HK-2 (cell line): ENCODE measurements around the gene GARIN5B.
"Not testable (repeated sequence)": the region's sequence is repeated elsewhere in the genome, so short reads cannot be mapped to it uniquely, and the experiment has no call there.

Experiments used
- DNase-seq: peaks from one replicate; pipeline ENCODE4 v3.0.0-alpha.2; 2018; ENCODE audit not compliant: unreplicated experiment

The GARIN5B gene

GRCh38 chr19:55348317-55349034, 14.6 kb downstream of the GARIN5B start:
- DNase-seq = no peak

GRCh38 chr19:55347442-55348009, 15.5 kb downstream of the GARIN5B start:
- no peak for DNase-seq

- no peak for DNase-seq
Observed at GRCh38 chr19:55346725-55347441, 16.2 kb downstream of the GARIN5B start.

GRCh38 chr19:55345818-55346724, 17.0 kb downstream of the GARIN5B start:
- DNase-seq = no peak

- DNase-seq = no peak
Observed at GRCh38 chr19:55345101-55345817, 17.8 kb downstream of the GARIN5B start.

GRCh38 chr19:55344444-55344843, 18.6 kb downstream of the GARIN5B start:
- DNase-seq = no peak

- no peak for DNase-seq
Observed at GRCh38 chr19:55341595-55342531, 21.2 kb downstream of the GARIN5B start.

- peak; percentile 84 for DNase-seq
Observed at GRCh38 chr19:55341171-55341588, 21.9 kb downstream of the GARIN5B start.

GRCh38 chr19:55340784-55341147, 22.3 kb downstream of the GARIN5B start:
- DNase-seq = peak; percentile 41

- DNase-seq = no peak
Observed at GRCh38 chr19:55339889-55340783, 22.9 kb downstream of the GARIN5B start.

- peak; percentile 100 for DNase-seq
Observed at GRCh38 chr19:55339105-55339888, 23.8 kb downstream of the GARIN5B start, which contains the start of gene KMT5C. Gene KMT5C (plus strand): TSS chr19:55339876. CDS start chr19:55341937, 2,061 bp downstream.

- no peak for DNase-seq
Observed at GRCh38 chr19:55336101-55336500, 27.0 kb downstream of the GARIN5B start.

GRCh38 chr19:55333870-55334269, 29.2 kb downstream of the GARIN5B start:
- no peak for DNase-seq

GRCh38 chr19:55329791-55330190, 33.3 kb downstream of the GARIN5B start:
- DNase-seq = not testable (repeated sequence)

GRCh38 chr19:55328774-55329318, 34.2 kb downstream of the GARIN5B start:
- DNase-seq = not testable (repeated sequence)

GRCh38 chr19:55325172-55325571, 37.9 kb downstream of the GARIN5B start, which contains the start of gene TMEM150B:
Gene TMEM150B (minus strand): TSS chr19:55325341. CDS start chr19:55321036, 4,305 bp downstream.
- DNase-seq = no peak

GRCh38 chr19:55324662-55325061, 38.4 kb downstream of the GARIN5B start:
- no peak for DNase-seq
